T-helper 1 cell treated with Interleukin-12 subunit alpha and Interleukin-12 subunit beta and Interleukin-4 antibody, amounts not matched to agents 30 ng/mL and 1 ng/mL, for 36 hours (primary cell): Measurements from ENCODE around the gene TMEM259. TPM values are rescaled to one million over a fixed set of nuclear protein-coding genes. Genes with fewer than 3 reads are reported as not detected.

ENCODE experiments used
- intact Hi-C: fragments of 100-400 bp; cut with micrococcal nuclease; formaldehyde crosslinking; loops from one replicate; pipeline ENCODE4 v1.15.1; 2024
- total RNA-seq: library from RNA; stranded (reverse); gene quantifications from 2 replicates; pipeline ENCODE4 v1.2.3, GENCODE V29; 2022

The TMEM259 gene
- total RNA-seq, 1 donor from 2014 or later: 185 TPM

GRCh38 chr19:991174-991931 is 29.6 kb downstream of the TMEM259 start:
- intact Hi-C loops: loop anchor here (1.0 kb wide), 2 partner anchors 72 to 129 kb away; no protein-coding TSS in a partner anchor

GRCh38 chr19:990746-991145 is 30.2 kb downstream of the TMEM259 start:
- intact Hi-C loops: loop anchor here (1.0 kb wide), 2 partner anchors 73 to 128 kb away; no protein-coding TSS in a partner anchor

- intact Hi-C loops: no loop called here
These were observed 30.8 kb downstream of the TMEM259 start for GRCh38 chr19:990119-990571.

- intact Hi-C loops: no loop called here
These were observed 31.4 kb downstream of the TMEM259 start for GRCh38 chr19:989381-990081.

GRCh38 chr19:988510-988909 is 32.4 kb downstream of the TMEM259 start:
- intact Hi-C loops: no loop called here

GRCh38 chr19:988081-988480 is 32.8 kb downstream of the TMEM259 start:
- intact Hi-C loops: no loop called here

GRCh38 chr19:986083-986482 is 34.8 kb downstream of the TMEM259 start:
- intact Hi-C loops: no loop called here

GRCh38 chr19:984165-984967 is 36.6 kb downstream of the TMEM259 start, which contains the start of gene WDR18:
Gene WDR18, plus strand, starts transcription at chr19:984345. Its CDS starts 9 bp downstream, at chr19:984354.
- intact Hi-C loops: loop anchor here (1.0 to 5.0 kb wide), 4 partner anchors 59 to 212 kb away; partner anchors contain the start of gene PTBP1

- intact Hi-C loops: loop anchor here (1.0 to 5.0 kb wide), 3 partner anchors 61 to 210 kb away; no protein-coding TSS in a partner anchor
These were observed 38.3 kb downstream of the TMEM259 start for GRCh38 chr19:982567-983170.

- intact Hi-C loops: loop anchor here (5.0 kb wide), 1 partner anchor 208 kb away; no protein-coding TSS in a partner anchor
These were observed 40.6 kb downstream of the TMEM259 start for GRCh38 chr19:980133-980998.

GRCh38 chr19:979318-979741 is 41.6 kb downstream of the TMEM259 start:
- intact Hi-C loops: no loop called here

- intact Hi-C loops: no loop called here
These were observed 43.9 kb downstream of the TMEM259 start for GRCh38 chr19:977058-977464.

- intact Hi-C loops: no loop called here
These were observed 44.4 kb downstream of the TMEM259 start for GRCh38 chr19:976476-976875.

- intact Hi-C loops: no loop called here
These were observed 46.2 kb downstream of the TMEM259 start for GRCh38 chr19:974564-975257.

GRCh38 chr19:973726-974563 is 47.0 kb downstream of the TMEM259 start:
- intact Hi-C loops: no loop called here

GRCh38 chr19:972281-972680 is 48.6 kb downstream of the TMEM259 start:
- intact Hi-C loops: no loop called here

- intact Hi-C loops: no loop called here
These were observed 49.1 kb downstream of the TMEM259 start for GRCh38 chr19:971795-972194.

GRCh38 chr19:970695-971094 is 50.2 kb downstream of the TMEM259 start:
- intact Hi-C loops: no loop called here
